ENCODE measurements around the gene ATP6AP1. TPM values are rescaled to one million over a fixed set of nuclear protein-coding genes. Genes with fewer than 3 reads are reported as not detected.

The ATP6AP1 gene
- total and polyA plus RNA-seq, 9 of the 15 experiments (the other 6 are each of a cell fraction or from before 2014, with no cell fraction given) = 8.3 to 90.5 (median 52.9) TPM

GRCh38 chrX:154401045-154401799 is 27.3 kb upstream of the ATP6AP1 start (continued):
- TF ChIP-seq PATZ1 (CRISPR knock-in tag; IDR thresholded peaks at IDR 0.05; ENCODE audit: borderline replicate concordance) (0 out of 2 replicates have a peak, but pooled peaks have one; percentile 18), ELF4 (CRISPR knock-in tag; IDR thresholded peaks at IDR 0.05) (peak; percentile 62; the same call in 1 of the 2 replicates), ARID3A (IDR thresholded peaks at IDR 0.05; ENCODE audit: borderline replicate concordance, low read depth, low read length) (no peak), MXI1 (IDR thresholded peaks at IDR 0.05; ENCODE audit: low read depth, low read length) (peak; percentile 10; the same call in 1 of the 2 replicates), PPARD (CRISPR knock-in tag; IDR thresholded peaks at IDR 0.05) (no peak), NRF1 (conservative IDR thresholded peaks at IDR 0.05 in 1 of 2, IDR thresholded peaks at IDR 0.05 in 1 of 2) (no peak), SMAD1 (IDR thresholded peaks at IDR 0.05; ENCODE audit: low read depth, low read length, partially characterized antibody) (peak; percentile 49), CBX3 (IDR thresholded peaks at IDR 0.05; ENCODE audit: borderline replicate concordance in 1 of 2, low read length in 2 of 2) (no peak), TAF1 (IDR thresholded peaks at IDR 0.05; ENCODE audit: control insufficient read depth, extremely low read depth, insufficient read depth, low read length, severe bottlenecking) (peak; percentile 54), USF1 (CRISPR knock-in tag; IDR thresholded peaks at IDR 0.05) (peak; percentile 49; the same call in 1 of the 2 replicates), ARID3B (CRISPR knock-in tag; IDR thresholded peaks at IDR 0.05; ENCODE audit: borderline replicate concordance) (no peak), RBM22 (IDR thresholded peaks at IDR 0.05; ENCODE audit: low read depth, low read length, poor library complexity, severe bottlenecking) (peak; percentile 33), PHTF2 (CRISPR knock-in tag; IDR thresholded peaks at IDR 0.05) (no peak; the same call in 1 of the 2 replicates), EWSR1 (IDR thresholded peaks at IDR 0.05; ENCODE audit: borderline replicate concordance, low read depth, partially characterized antibody) (peak; percentile 96), ZBTB2 (IDR thresholded peaks at IDR 0.05) (no peak), PKNOX1 (IDR thresholded peaks at IDR 0.05) (no peak), GABPB2 (CRISPR knock-in tag; conservative IDR thresholded peaks at IDR 0.05) (0 out of 2 replicates have a peak, but pooled peaks have one; percentile 69)

Data from K562 (cell line).